ENCODE measurements around the gene FAM184B. TPM values are rescaled to one million over a fixed set of nuclear protein-coding genes. Genes with fewer than 3 reads are reported as not detected.

The FAM184B gene
- total RNA-seq, 1 experiment from 2014 or later, result 0.07 TPM

- CTCF ChIA-PET, result no interaction called here
- Histone ChIP-seq H3K27ac (ENCODE audit: low read depth, low read length) (no peak overlapping the region), H3K27me3 (ENCODE audit: insufficient read depth, low read length) (no peaks in the 10 kb centered on the region), H3K79me2 (ENCODE audit: insufficient read depth, low read length) (no peaks in the 10 kb centered on the region), H3K36me3 (ENCODE audit: control insufficient read depth in 1 of 2, insufficient read depth in 2 of 2, low read length in 2 of 2) (no peaks in the 10 kb centered on the region), H2AFZ (ENCODE audit: low read depth, low read length, poor library complexity, severe bottlenecking) (no peak overlapping the region), H3K4me2 (ENCODE audit: low read length) (no peak overlapping the region), H3K9me3 (ENCODE audit: control insufficient read depth in 1 of 2, insufficient read depth in 1 of 2, low read depth in 1 of 2, low read length in 2 of 2) (no peaks in the 10 kb centered on the region), H3K4me3 (replicated peaks in 1 of 2; ENCODE audit: low read depth in 1 of 2, low read length in 2 of 2) (no peak overlapping the region), H3K9ac (ENCODE audit: low read length) (no peak overlapping the region), H3K9me2 (ENCODE audit: insufficient read depth) (no peaks in the 10 kb centered on the region), H3K4me1 (ENCODE audit: control insufficient read depth in 1 of 2, insufficient read depth in 2 of 2, low read length in 2 of 2) (no peaks in the 10 kb centered on the region), H4K20me1 (ENCODE audit: insufficient read depth) (no peaks in the 10 kb centered on the region)
- intact Hi-C loops (cut with micrococcal nuclease), result no loop called here
- no TSS peak for BruUV-seq (replicated peaks)
- ATAC-seq, result no peak
- TF ChIP-seq POLR2A (IDR thresholded peaks at IDR 0.05; ENCODE audit: borderline replicate concordance, extremely low read depth, insufficient read depth, insufficient read length) (no peak), JUND (IDR thresholded peaks at IDR 0.05) (no peak), YY1 (IDR thresholded peaks at IDR 0.05; ENCODE audit: extremely low read depth, insufficient replicate concordance, low read depth, low read length) (no peak), FOSL1 (IDR thresholded peaks at IDR 0.05; ENCODE audit: low read depth) (no peak), SIN3A (IDR thresholded peaks at IDR 0.05; ENCODE audit: low read depth) (no peak)
- RAD21 ChIA-PET (ENCODE audit: low non-redundant PET in 1 of 2, low total read pairs in 2 of 2, uncharacterized antibody in 2 of 2, unreplicated experiment in 2 of 2), result no interaction called here
- POLR2A ChIA-PET, result no interaction called here
- DNase-seq (ENCODE audit: low read depth, low spot score), result no peak
Observed at GRCh38 chr4:17769406-17770174, 11.8 kb downstream of the FAM184B start.

- H3K27ac ChIP-seq (ENCODE audit: low read depth, low read length), result no peak overlapping the region
- BruUV-seq (replicated peaks), result no TSS peak
- no peaks in the 10 kb centered on the region for H3K36me3 ChIP-seq (ENCODE audit: control insufficient read depth in 1 of 2, insufficient read depth in 2 of 2, low read length in 2 of 2)
- intact Hi-C loops (cut with micrococcal nuclease), result no loop called here
- H3K4me1 ChIP-seq (ENCODE audit: control insufficient read depth in 1 of 2, insufficient read depth in 2 of 2, low read length in 2 of 2), result no peaks in the 10 kb centered on the region
- H3K9me3 ChIP-seq (ENCODE audit: control insufficient read depth in 1 of 2, insufficient read depth in 1 of 2, low read depth in 1 of 2, low read length in 2 of 2), result no peaks in the 10 kb centered on the region
- H3K4me3 ChIP-seq (replicated peaks in 1 of 2; ENCODE audit: low read depth in 1 of 2, low read length in 2 of 2), result no peak overlapping the region
- no peak for ATAC-seq
- H3K9ac ChIP-seq (ENCODE audit: low read length), result no peak overlapping the region
- H3K9me2 ChIP-seq (ENCODE audit: insufficient read depth), result no peaks in the 10 kb centered on the region
- H3K27me3 ChIP-seq (ENCODE audit: insufficient read depth, low read length), result no peaks in the 10 kb centered on the region
- RAD21 ChIA-PET (ENCODE audit: low non-redundant PET in 1 of 2, low total read pairs in 2 of 2, uncharacterized antibody in 2 of 2, unreplicated experiment in 2 of 2), result no interaction called here
- POLR2A ChIA-PET, result no interaction called here
- H2AFZ ChIP-seq (ENCODE audit: low read depth, low read length, poor library complexity, severe bottlenecking), result no peak overlapping the region
- no peaks in the 10 kb centered on the region for H4K20me1 ChIP-seq (ENCODE audit: insufficient read depth)
- no peaks in the 10 kb centered on the region for H3K79me2 ChIP-seq (ENCODE audit: insufficient read depth, low read length)
- CTCF ChIA-PET, result no interaction called here
- no peak overlapping the region for H3K4me2 ChIP-seq (ENCODE audit: low read length)
- DNase-seq (ENCODE audit: low read depth, low spot score), result no peak
- TF ChIP-seq TCF7L2 (IDR thresholded peaks at IDR 0.05; ENCODE audit: borderline replicate concordance, extremely low read depth, insufficient read depth, insufficient read length) (no peak), POLR2A (IDR thresholded peaks at IDR 0.05; ENCODE audit: borderline replicate concordance, extremely low read depth, insufficient read depth, insufficient read length) (no peak), SIN3A (IDR thresholded peaks at IDR 0.05; ENCODE audit: low read depth) (no peak), ZFX (IDR thresholded peaks at IDR 0.05) (no peak), EGR1 (IDR thresholded peaks at IDR 0.05; ENCODE audit: low read depth) (no peak), RAD21 (IDR thresholded peaks at IDR 0.05; ENCODE audit: low read depth) (no peak), JUND (IDR thresholded peaks at IDR 0.05) (no peak), ELF1 (IDR thresholded peaks at IDR 0.05; ENCODE audit: borderline replicate concordance, low read depth) (no peak), YY1 (IDR thresholded peaks at IDR 0.05; ENCODE audit: extremely low read depth, insufficient replicate concordance, low read depth, low read length) (no peak), MAX (IDR thresholded peaks at IDR 0.05) (no peak), POLR2AphosphoS5 (IDR thresholded peaks at IDR 0.05; ENCODE audit: low read depth, low read length) (no peak), SRF (IDR thresholded peaks at IDR 0.05; ENCODE audit: low read depth) (no peak)
- TF ChIP-seq, protein P1, sequence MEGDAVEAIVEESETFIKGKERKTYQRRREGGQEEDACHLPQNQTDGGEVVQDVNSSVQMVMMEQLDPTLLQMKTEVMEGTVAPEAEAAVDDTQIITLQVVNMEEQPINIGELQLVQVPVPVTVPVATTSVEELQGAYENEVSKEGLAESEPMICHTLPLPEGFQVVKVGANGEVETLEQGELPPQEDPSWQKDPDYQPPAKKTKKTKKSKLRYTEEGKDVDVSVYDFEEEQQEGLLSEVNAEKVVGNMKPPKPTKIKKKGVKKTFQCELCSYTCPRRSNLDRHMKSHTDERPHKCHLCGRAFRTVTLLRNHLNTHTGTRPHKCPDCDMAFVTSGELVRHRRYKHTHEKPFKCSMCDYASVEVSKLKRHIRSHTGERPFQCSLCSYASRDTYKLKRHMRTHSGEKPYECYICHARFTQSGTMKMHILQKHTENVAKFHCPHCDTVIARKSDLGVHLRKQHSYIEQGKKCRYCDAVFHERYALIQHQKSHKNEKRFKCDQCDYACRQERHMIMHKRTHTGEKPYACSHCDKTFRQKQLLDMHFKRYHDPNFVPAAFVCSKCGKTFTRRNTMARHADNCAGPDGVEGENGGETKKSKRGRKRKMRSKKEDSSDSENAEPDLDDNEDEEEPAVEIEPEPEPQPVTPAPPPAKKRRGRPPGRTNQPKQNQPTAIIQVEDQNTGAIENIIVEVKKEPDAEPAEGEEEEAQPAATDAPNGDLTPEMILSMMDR (IDR thresholded peaks at IDR 0.05 in 2 of 3, conservative IDR thresholded peaks at IDR 0.05 in 1 of 3; ENCODE audit: borderline replicate concordance in 1 of 3, insufficient read depth in 1 of 3, low read depth in 2 of 3, low read length in 2 of 3), result no peak
- TF ChIP-seq, protein P2, sequence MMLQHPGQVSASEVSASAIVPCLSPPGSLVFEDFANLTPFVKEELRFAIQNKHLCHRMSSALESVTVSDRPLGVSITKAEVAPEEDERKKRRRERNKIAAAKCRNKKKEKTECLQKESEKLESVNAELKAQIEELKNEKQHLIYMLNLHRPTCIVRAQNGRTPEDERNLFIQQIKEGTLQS (IDR thresholded peaks at IDR 0.05), result no peak
Observed at GRCh38 chr4:17766826-17767458, 14.5 kb downstream of the FAM184B start.

Measured in HCT116 (cell line).